Erythroblast (primary cell): ENCODE measurements around the gene RPS6KA2.

ENCODE experiments used
- GATA1 ChIP-seq: IDR thresholded peaks from 2 replicates; pipeline ENCODE4 v1.6.1; 2011; ENCODE audit warnings: low read depth, mild to moderate bottlenecking, control low read depth, low read length, moderate library complexity
- POLR2A ChIP-seq: IDR thresholded peaks from 2 replicates; pipeline ENCODE4 v1.6.1; 2011; ENCODE audit warnings: mild to moderate bottlenecking, low read length

- TF ChIP-seq POLR2A = no peak
- no peak for TF ChIP-seq GATA1
Observed at GRCh38 chr6:166470863-166471410, 156.1 kb downstream of the RPS6KA2 start.
